Fibroblast of mammary gland (primary cell): Measurements from ENCODE around the gene HIRIP3.
"Not testable (repeated sequence)": the region's sequence is repeated elsewhere in the genome, so short reads cannot be mapped to it uniquely, and the experiment has no call there.

Experiments
- DNase-seq: peaks from one replicate; pipeline ENCODE4 v3.0.0-alpha.2; 2010; ENCODE audit warnings: low read depth
- H3K4me3 ChIP-seq: 2 replicates; pipeline ENCODE4 v1.5.1; 2011; ENCODE audit warnings: low read depth, mild to moderate bottlenecking, low read length, moderate library complexity; ENCODE audit not compliant: control insufficient read depth
- CTCF ChIP-seq: conservative IDR thresholded peaks from 2 replicates; pipeline ENCODE4 v1.5.1; 2011; ENCODE audit warnings: low read depth, low read length, inconsistent platforms; ENCODE audit not compliant: control insufficient read depth, insufficient read depth

The HIRIP3 gene

GRCh38 chr16:30025156-30025555 lies 29.7 kb upstream of the HIRIP3 start:
- H3K4me3 ChIP-seq: no peak overlapping the region
- DNase-seq: no peak
- no peak for TF ChIP-seq CTCF

- TF ChIP-seq CTCF: no peak
- DNase-seq: no peak
- no peak overlapping the region for H3K4me3 ChIP-seq
Observed at GRCh38 chr16:30024451-30024850, 29.0 kb upstream of the HIRIP3 start.

- DNase-seq: no peak
- no peak for TF ChIP-seq CTCF
- H3K4me3 ChIP-seq: no peak overlapping the region
Observed at GRCh38 chr16:30023586-30023985, 28.2 kb upstream of the HIRIP3 start.

- DNase-seq: no peak
- no peak within 1 kb of the TSS for H3K4me3 ChIP-seq
- no peak for TF ChIP-seq CTCF
Observed at GRCh38 chr16:30022887-30023286, 27.5 kb upstream of the HIRIP3 start, which contains the start of gene C16orf92. C16orf92 (plus strand) TSS chr16:30023198; CDS start chr16:30023341, 143 bp downstream.

- H3K4me3 ChIP-seq: no peak overlapping the region
- no peak for TF ChIP-seq CTCF
- no peak for DNase-seq
Observed at GRCh38 chr16:30018731-30019158, 23.3 kb upstream of the HIRIP3 start.

- DNase-seq, H3K4me3 ChIP-seq: not testable (repeated sequence)
Observed at GRCh38 chr16:30017937-30018336, 22.5 kb upstream of the HIRIP3 start.

- DNase-seq: no peak
- no peak for TF ChIP-seq CTCF
- H3K4me3 ChIP-seq: no peak overlapping the region
Observed at GRCh38 chr16:30017277-30017656, 21.9 kb upstream of the HIRIP3 start.
